HFFc6 (cell line): ENCODE data around the gene IL18BP. TPM values are rescaled to one million over a fixed set of nuclear protein-coding genes. Genes with fewer than 3 reads are reported as not detected.

ENCODE experiments used
- DNase-seq: peaks from one replicate; pipeline ENCODE4 v3.0.0-alpha.2; 2018
- H3K27ac Mint-ChIP-seq: 2 replicates; pipeline ENCODE4 v1.8.0; 2020; ENCODE audit warnings: mild to moderate bottlenecking, mixed read lengths
- H3K27me3 Mint-ChIP-seq: 2 replicates; pipeline ENCODE4 v1.8.0; 2021; ENCODE audit warnings: mild to moderate bottlenecking, moderate library complexity, mixed read lengths; ENCODE audit not compliant: insufficient read depth
- H3K36me3 Mint-ChIP-seq: 2 replicates; pipeline ENCODE4 v1.8.0; 2021; ENCODE audit warnings: low read depth, mixed read lengths
- H3K4me1 Mint-ChIP-seq: 2 replicates; pipeline ENCODE4 v1.8.0; 2020; ENCODE audit warnings: low read depth, mixed read lengths
- H3K4me3 Mint-ChIP-seq: 2 replicates; pipeline ENCODE4 v1.8.0; 2020; ENCODE audit warnings: mild to moderate bottlenecking, moderate library complexity, mixed read lengths
- H3K9me3 Mint-ChIP-seq: 2 replicates; pipeline ENCODE4 v1.8.0; 2020; ENCODE audit warnings: mild to moderate bottlenecking, mixed read lengths
- CTCF ChIP-seq: fragments of 200-600 bp; sonication (generic); IDR thresholded peaks from 2 replicates; pipeline ENCODE4 v1.5.0; 2021; ENCODE audit warnings: antibody characterized with exemption, mild to moderate bottlenecking
- total RNA-seq, 6 experiments: library from RNA; stranded (reverse); fragmentation: NEBNext Ultra II Directional; extraction: Animal tissue kit (Norgen Biotek cat#: 25700); gene quantifications; 2 replicates in 1 of 6; 3 replicates in 5 of 6; pipeline ENCODE4 v1.2.3, GENCODE V29; 2021

IL18BP gene
- total RNA-seq, 6 experiments from 2014 or later, result 1.5 to 2.3 (median 1.8) TPM

GRCh38 chr11:72006309-72007088 is 7.8 kb downstream of the IL18BP start:
- TF ChIP-seq CTCF, result no peak
- H3K36me3 Mint-ChIP-seq, result peaks cover 35% of the 10 kb centered on the region; the same call in 1 of the 2 replicates
- H3K27ac Mint-ChIP-seq, result no peak overlapping the region
- H3K4me3 Mint-ChIP-seq, result peak overlapping the region; percentile 33; the same call in 1 of the 2 replicates
- H3K4me1 Mint-ChIP-seq, result no peaks in the 10 kb centered on the region
- DNase-seq, result no peak
- no peaks in the 10 kb centered on the region for H3K9me3 Mint-ChIP-seq
- peaks cover 40% of the 10 kb centered on the region for H3K27me3 Mint-ChIP-seq

DNA sequence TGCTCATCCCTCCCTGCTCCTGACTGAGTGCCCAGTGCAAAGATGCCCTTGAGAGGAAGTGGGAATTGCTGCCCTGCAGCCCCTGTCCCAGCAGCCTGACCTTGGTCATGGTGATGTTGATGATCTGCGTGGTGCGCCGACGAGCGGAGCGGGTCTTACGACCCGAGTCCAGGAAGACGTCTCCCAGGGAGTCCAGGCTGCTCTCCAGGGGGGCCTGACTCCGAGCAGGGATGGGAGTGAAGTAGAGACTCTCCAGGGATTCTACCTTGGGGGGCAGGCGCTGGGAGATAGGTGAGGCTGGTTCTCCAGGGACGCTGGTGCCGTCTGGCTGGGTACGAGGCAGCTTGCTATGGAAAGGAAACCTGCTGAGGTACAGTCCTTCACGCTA is 8.4 kb downstream of the IL18BP start:
- Mint-ChIP-seq H3K9me3 (no peaks in the 10 kb centered on the region), H3K4me1 (no peaks in the 10 kb centered on the region), H3K36me3 (peaks cover 32% of the 10 kb centered on the region; the same call in 1 of the 2 replicates), H3K27ac (no peak overlapping the region), H3K4me3 (peak overlapping the region; percentile 33; the same call in 1 of the 2 replicates), H3K27me3 (peaks cover 39% of the 10 kb centered on the region)
- TF ChIP-seq CTCF, result no peak
- no peak for DNase-seq

DNA sequence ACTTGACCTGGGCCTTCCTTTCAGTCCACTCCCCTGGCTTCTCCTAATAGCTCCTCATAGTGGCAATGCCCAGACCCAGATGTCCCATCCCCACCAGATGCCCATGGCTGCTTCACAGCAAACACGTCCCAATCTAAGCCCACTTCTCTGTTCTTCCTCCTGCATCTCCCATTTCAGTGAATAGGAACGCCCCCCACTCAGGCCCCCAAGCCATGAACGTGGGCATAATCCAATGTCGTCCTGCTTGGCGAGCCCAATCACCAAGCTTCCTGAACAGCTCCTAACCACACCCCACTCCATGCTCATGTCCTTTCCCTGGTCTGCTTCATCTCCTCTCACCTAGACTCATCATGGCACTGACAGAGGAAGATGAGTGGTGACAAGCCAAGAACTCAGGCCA is 8.9 kb downstream of the IL18BP start:
- Mint-ChIP-seq H3K27me3 (peaks cover 34% of the 10 kb centered on the region), H3K36me3 (peaks cover 29% of the 10 kb centered on the region; the same call in 1 of the 2 replicates), H3K9me3 (no peaks in the 10 kb centered on the region), H3K4me1 (no peaks in the 10 kb centered on the region), H3K27ac (peak overlapping the region; percentile 66), H3K4me3 (no peak overlapping the region)
- TF ChIP-seq CTCF, result no peak
- no peak for DNase-seq

DNA sequence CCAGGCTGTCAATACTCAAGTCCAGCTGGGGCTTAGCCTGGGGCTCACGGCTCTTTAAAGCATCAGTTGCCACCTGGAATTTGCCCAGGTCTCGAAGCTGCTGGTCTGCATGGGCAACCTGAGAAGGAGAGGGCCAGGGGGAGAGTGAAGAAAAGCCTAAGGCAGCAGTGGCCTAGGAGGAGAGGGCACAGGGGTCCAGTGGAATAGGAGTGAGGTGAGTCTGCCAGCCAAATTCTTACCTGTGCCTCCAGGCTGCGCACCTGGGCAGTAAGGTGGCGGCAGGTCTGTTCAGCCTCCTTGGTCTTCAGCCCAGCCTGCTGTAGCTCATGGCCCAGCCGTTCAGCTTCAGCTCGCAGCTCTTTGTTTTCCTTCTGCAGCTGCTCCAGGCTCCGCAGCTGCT is 10.0 kb downstream of the IL18BP start:
- no peak for TF ChIP-seq CTCF
- H3K27me3 Mint-ChIP-seq, result peaks cover 28% of the 10 kb centered on the region
- H3K27ac Mint-ChIP-seq, result peak overlapping the region; percentile 40
- H3K36me3 Mint-ChIP-seq, result peaks cover 26% of the 10 kb centered on the region; the same call in 1 of the 2 replicates
- DNase-seq, result no peak
- no peak overlapping the region for H3K4me3 Mint-ChIP-seq
- H3K4me1 Mint-ChIP-seq, result no peaks in the 10 kb centered on the region
- H3K9me3 Mint-ChIP-seq, result no peaks in the 10 kb centered on the region

GRCh38 chr11:72009156-72009555 is 10.4 kb downstream of the IL18BP start:
- no peak for TF ChIP-seq CTCF
- Mint-ChIP-seq H3K27me3 (peaks cover 24% of the 10 kb centered on the region), H3K9me3 (no peaks in the 10 kb centered on the region), H3K36me3 (peaks cover 30% of the 10 kb centered on the region; the same call in 1 of the 2 replicates), H3K4me3 (no peak overlapping the region), H3K4me1 (no peaks in the 10 kb centered on the region), H3K27ac (peak overlapping the region; percentile 11; the same call in 1 of the 2 replicates)
- no peak for DNase-seq
